HUDEP-2 (cell line): ENCODE results near the gene NUP42.

Experiments
- DNase-seq, 76 experiments: peaks; one replicate each; lab custom pipeline; 2025; ENCODE audit not compliant: unreplicated experiment in 76 of 76; lab: John Stamatoyannopoulos, UW

Gene NUP42

DNA sequence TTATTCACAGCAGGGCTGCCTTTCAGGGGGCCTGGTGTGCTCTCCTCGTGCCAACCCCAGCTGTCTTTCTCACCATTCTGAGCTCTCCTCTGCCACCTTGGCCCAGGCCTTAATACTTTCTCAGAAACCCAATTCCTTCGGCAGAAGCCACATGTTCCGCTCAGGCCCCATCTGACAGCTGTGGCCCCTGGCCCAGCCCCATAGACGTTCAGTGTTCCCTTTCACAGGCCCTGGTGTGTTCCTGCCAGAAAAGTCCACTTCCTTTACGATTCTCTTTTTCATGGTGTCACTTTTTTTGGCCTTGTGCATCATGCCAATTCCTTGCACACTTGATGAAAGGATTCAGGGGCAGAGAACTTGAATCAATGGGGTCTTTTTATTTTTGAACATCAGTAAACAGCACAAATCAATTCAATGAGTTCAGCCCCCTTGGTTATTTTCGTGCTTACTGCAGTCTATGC lies 48.8 kb downstream of the NUP42 start:
- DNase-seq = no peak

- DNase-seq = no peak
These were observed 51.1 kb downstream of the NUP42 start for GRCh38 chr7:23232966-23233365.

DNA sequence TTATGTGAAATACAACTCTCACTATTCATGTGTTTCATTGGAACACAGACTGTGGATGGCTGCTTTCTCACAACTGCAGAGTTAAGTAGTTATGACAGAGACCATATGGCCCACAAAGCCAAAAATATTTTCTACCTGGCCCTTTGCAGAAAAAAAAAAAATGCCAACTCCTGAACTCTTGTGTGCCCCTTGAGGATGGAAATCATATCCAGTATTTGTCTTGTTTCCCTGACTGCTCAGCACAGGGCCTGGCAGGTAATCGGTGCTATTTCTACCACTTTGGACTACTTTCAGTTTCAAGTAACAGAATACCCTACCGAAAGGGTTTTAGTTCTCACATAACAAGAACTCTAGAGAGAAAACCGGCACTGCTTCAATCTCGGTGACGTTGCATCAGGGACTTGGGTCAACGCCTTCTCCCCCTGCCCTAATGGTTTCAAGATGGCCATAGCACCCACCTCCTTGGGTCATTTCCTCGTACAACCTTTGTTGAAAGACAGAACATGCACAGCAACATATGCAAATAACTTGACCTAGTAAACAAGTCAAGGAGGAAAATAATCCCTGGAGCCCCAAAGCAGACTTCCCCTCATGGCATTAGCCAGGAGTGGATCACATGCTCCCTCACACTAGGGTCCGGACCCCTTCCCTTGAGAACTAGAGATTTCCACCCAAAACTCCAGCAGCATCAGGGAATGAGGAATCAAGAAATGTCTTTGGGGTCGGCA lies 52.9 kb downstream of the NUP42 start:
- no peak for DNase-seq

GRCh38 chr7:23235813-23236221 lies 54.0 kb downstream of the NUP42 start:
- no peak for DNase-seq

DNA sequence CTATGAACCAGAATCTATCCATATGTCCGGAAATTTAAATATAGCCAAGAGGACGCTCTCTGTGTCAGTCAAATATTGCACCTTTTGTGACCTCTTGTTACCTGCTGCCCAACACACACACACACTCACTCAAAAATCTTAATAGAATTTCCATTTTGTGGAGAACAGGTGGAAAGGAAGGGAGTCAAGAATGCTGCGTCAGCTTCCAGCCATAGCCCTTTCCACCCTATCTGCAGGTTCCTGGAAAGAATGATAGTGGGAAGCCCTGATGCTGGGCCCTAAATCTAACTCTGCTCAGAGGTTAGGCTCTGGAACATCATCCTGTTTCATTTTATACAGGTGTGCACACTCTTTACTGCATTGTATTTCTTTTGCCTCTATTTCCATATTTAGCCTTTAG lies 55.2 kb downstream of the NUP42 start:
- no peak for DNase-seq

GRCh38 chr7:23238983-23239652 lies 57.3 kb downstream of the NUP42 start:
- no peak for DNase-seq

DNA sequence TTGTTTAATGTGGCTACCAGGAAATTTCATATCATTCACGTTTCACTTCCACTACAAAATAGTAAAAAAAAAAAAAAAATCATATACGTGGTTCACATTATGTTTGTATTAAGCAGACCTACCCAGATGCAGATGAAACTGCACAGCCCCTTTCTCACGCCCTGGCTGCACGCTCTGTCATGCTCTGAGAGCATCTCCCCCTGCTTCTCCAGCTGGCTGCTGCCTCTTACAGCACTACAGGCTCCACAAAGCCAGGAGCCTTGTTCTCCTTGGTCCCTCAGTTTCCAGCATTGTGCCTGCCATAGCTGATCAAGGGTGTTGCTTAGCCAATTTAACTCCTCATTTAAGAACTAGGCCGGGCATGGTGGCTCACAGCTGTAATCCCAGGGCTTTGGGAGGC lies 57.9 kb downstream of the NUP42 start:
- no peak for DNase-seq

DNA sequence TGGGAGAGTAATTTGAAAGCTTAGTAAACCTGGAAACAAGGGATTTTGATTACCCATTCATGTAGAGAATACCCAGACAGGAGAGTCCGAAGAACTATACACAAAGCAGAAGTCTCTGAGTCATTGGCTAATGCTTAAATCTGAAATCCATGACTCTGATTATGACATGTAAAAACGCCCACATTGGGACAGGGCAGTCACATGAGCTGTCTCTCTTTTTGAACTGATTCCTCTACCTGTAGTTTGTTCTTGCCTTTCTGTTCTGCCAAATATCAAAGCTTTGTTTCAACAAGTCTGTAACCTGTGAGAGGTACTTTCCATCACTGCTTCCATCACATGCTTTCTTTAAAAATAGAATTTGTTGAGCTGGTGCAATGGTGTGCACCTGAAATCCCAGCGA lies 60.5 kb downstream of the NUP42 start:
- no peak for DNase-seq

DNA sequence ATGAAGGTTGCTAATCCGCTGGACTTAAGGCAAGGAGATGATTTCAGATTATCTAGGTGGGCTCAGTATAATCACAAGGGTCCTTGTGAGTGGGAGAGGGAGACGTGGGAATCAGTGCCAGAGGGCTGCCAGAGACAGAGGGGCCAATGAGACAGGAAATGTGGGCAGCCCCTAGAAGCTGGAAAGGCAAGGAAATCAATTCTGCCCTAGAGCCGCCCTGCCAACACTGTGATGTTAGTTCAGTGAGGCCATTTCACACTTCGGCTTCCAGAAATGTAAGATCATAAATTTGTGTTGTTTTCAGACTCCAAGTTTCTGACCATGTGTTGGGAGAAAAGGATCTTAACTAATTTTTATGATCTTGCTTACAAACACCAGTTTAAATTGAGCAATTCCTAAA lies 61.1 kb downstream of the NUP42 start:
- DNase-seq = no peak

DNA sequence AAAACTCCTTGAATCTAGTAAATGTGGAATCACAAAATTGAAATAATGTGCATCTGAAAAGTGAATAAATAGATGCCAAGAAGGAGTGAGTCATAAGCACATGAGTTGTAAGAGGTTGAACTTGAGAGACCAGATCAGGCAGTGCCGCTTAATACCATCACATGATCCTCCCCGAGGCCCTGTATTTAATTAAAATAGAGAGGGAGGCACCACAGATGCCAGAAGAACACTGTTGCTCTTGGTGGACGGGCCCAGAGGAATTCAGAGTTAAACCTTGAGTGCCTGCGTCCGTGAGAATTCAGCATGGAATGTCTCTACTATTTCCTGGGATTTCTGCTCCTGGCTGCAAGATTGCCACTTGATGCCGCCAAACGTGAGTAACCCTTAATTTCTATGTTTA lies 64.7 kb downstream of the NUP42 start, which contains the start of gene GPNMB:
Gene GPNMB, plus strand, starts transcription at position 221 of the 400 bp plus-strand sequence. Its CDS starts 83 bp downstream, at position 304.
- peak in 3 of 76 experiments; percentile 1 to 8 (median 5) for DNase-seq

- DNase-seq = no peak
These were observed 65.3 kb downstream of the NUP42 start for GRCh38 chr7:23247046-23247602.

DNA sequence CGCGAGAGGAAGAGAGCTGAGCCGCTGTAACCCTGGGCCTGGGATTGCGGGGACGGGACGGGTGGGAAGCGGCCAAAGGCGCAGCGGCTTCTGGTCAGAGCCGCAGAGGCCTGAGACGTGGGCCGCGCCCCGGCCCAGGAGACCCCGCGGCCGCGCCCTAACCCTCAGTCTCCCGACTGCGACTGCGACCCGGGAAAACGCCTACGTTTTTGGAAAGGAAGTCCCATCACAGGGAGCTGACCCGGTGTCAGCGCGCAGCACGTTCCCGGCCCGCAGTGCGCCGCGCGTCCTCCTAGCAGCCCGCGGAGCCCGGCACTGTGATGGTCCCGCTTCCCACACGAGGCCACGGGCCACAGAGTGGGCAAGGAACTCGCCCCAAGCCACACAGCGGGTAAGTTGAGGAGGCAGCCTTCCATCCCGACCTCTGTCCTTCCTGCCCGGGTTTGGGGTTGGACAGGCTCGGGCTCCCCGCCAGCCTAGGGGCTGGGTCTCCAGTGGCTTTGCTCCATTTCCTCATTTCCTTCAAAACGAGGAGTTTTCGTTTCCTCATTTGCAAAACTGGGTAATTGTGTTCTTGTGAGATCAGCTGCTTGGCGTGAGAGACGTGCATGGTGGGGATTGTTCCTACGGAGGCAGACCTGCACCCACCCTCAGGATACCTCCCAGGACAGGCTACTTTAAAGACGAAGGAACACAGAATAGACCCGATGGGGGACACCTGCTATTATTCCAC lies 65.9 kb downstream of the NUP42 start:
- DNase-seq = no peak

DNA sequence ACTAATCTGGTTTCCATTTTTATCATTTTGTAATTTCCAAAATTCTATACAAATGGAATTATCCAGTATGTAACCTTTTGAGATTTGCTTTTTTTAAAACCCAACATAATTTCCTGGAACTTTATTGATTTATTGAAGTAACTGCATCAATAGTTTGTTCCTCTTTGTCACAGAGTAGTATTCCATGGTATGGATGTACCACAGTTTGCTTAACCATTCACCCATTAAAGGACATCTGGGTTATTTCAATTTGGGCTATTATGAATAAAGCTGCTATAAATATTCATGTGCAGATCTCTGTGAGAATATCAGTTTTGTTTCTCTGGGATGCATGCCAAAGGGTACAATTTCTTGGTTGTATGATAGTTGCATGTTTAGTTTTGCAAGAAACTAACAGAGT lies 67.6 kb downstream of the NUP42 start:
- no peak for DNase-seq
